HG02884 (cell line): ENCODE results near the gene SGF29.
"Not testable (repeated sequence)": the region's sequence is repeated elsewhere in the genome, so short reads cannot be mapped to it uniquely, and the experiment has no call there.

Source experiments
- ATAC-seq: cut with Tn5 transposase; IDR thresholded peaks from one replicate; pipeline ENCODE4 v1.9.1; 2021; ENCODE audit warnings: mild to moderate bottlenecking, moderate library complexity; ENCODE audit not compliant: unreplicated experiment

Gene SGF29

GRCh38 chr16:28563218-28563617 lies 9.5 kb downstream of the SGF29 start:
- no peak for ATAC-seq

- ATAC-seq, result not testable (repeated sequence)
Measured at GRCh38 chr16:28566233-28566925, 12.7 kb downstream of the SGF29 start.

- ATAC-seq, result no peak
Measured at GRCh38 chr16:28567292-28567691, 13.6 kb downstream of the SGF29 start.

GRCh38 chr16:28569021-28569420 lies 15.3 kb downstream of the SGF29 start:
- ATAC-seq, result no peak

- ATAC-seq, result no peak
Measured at GRCh38 chr16:28569968-28570752, 16.4 kb downstream of the SGF29 start.

GRCh38 chr16:28572696-28573510 lies 19.2 kb downstream of the SGF29 start:
- ATAC-seq, result no peak

- ATAC-seq, result no peak
Measured at GRCh38 chr16:28573738-28574718, 20.3 kb downstream of the SGF29 start.

- no peak for ATAC-seq
Measured at GRCh38 chr16:28574925-28575324, 21.2 kb downstream of the SGF29 start.

- ATAC-seq, result no peak
Measured at GRCh38 chr16:28575446-28576109, 21.9 kb downstream of the SGF29 start.

GRCh38 chr16:28580726-28581315 lies 27.1 kb downstream of the SGF29 start:
- ATAC-seq, result no peak

GRCh38 chr16:28585674-28586073 lies 32.0 kb downstream of the SGF29 start:
- no peak for ATAC-seq

GRCh38 chr16:28586466-28586865 lies 32.7 kb downstream of the SGF29 start:
- no peak for ATAC-seq

- ATAC-seq, result no peak
Measured at GRCh38 chr16:28587386-28587785, 33.7 kb downstream of the SGF29 start.

GRCh38 chr16:28589069-28589468 lies 35.3 kb downstream of the SGF29 start:
- ATAC-seq, result no peak

- no peak for ATAC-seq
Measured at GRCh38 chr16:28589930-28590329, 36.2 kb downstream of the SGF29 start.

- ATAC-seq, result no peak
Measured at GRCh38 chr16:28590384-28591340, 36.9 kb downstream of the SGF29 start.

- no peak for ATAC-seq
Measured at GRCh38 chr16:28591355-28591754, 37.6 kb downstream of the SGF29 start.

- no peak for ATAC-seq
Measured at GRCh38 chr16:28592511-28592910, 38.8 kb downstream of the SGF29 start.
